ENCODE results near the gene PRDM2. TPM values are rescaled to one million over a fixed set of nuclear protein-coding genes. Genes with fewer than 3 reads are reported as not detected.

Gene PRDM2
- polyA plus RNA-seq, 1 donor, result 38.9 TPM

- no peak for DNase-seq
Observed at GRCh38 chr1:13797397-13797796, 97.4 kb downstream of the PRDM2 start.

DNA sequence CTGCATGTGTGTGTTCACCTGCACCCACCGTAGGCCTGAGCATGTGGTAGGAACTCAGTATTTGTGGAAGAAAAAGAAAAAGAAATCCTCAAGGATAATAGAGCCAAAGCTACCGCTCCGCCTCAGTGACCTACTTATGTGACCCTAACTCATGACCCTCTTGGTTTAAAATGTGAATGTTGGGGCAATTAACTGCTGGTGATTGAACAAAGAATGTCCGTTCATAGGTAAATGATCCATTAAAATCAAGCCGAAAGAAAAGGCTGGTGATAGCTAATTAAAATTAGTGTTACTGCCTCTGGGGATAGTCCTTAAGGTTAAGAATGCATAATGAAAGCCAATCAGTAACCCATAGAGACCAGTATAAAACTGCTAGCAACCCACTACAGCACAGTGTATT lies 98.1 kb downstream of the PRDM2 start:
- DNase-seq, result no peak

DNA sequence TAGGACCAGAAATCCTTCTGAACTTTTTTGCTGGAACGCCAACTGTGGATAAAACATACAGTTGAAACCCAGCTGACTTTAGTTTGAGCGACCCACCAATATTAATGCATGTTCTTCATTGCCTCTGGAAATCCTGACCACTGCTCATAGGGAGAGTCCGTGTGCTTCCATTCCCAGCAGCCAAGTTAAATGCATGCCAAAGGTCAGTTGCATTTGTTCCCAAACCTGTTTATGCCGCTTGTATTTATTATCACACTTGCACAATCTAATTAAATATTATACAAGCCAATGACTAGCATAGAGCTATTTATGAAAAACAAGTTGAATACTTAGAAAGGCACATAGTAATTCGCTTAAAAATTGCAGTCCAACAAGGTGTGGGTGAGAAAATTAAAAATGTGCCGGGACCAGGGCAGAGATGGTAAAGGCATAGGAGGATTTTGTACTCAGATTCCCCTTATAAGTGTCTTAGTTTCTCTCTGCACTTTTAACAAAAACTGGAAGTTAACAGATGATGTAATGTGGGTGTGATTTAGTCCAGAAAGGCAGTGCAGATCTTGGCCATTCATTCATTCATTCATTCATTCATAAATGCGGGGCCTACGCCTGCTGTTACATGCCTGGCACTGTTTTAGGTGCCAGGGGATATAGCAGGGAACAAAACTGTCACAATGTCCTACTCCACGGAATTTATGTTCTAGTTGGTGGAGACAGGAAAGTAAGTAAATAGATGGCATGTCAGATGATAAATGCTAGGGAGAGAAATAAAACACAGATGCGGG lies 99.7 kb downstream of the PRDM2 start:
- DNase-seq, result no peak

DNA sequence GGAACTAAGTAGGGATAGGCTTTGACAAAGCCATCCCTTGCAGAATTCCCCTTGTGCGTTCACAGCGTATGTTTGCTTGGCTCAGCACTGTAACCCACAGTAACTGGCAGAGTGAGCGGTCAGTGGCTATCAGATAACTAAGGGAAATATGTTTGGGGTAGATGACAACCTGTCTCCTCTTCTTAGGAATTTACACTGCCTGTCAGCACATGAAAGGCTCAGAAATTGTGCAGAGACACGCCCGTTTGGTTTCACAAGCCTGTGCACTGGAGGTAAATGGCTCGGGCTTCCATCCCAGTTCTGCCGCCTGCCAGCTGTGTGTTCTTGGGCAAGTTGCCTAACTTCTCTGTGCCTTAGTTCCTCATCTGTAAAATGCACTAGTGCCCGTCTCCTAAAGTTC lies 101.2 kb downstream of the PRDM2 start:
- DNase-seq, result no peak

DNA sequence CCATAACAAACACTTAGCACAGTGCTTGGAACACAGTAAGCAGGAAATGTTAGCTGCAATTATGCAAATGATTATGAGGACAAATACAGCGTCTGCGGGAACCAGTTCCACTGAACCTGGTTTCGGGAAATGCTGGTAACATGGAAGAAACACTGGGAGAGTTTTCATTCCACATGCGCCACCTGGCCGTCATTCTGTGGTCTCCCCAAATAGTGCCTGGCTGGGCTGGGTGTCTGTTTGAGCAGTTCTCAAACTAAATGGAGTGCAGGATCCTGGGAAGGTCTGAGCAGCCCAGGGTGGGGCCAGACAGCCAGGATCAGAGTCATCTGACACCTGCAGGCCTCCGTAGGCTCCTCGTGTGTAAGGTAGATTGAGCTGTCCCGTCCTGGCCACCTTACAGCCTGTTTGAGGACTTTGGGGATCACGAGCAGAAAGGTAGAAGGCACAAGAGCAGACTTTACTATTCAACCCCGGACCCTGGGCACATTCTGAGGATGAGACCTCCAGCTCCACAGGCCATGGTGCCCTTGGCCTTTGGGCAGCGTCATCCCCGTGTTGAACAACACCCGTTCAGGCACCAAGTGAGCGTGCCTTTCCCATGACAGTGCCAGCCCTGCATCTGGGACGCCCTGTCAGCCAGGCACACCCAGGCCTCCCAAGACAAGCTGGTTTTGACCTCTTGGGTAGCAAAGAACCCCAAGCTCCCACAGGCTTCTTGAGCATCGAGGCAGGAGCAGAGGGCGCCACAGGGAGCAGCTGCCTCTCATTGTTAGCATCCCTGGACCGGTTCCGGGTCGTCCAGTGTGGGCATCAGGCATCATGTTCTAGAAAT lies 101.9 kb downstream of the PRDM2 start:
- DNase-seq, result no peak

- no peak for DNase-seq
Observed at GRCh38 chr1:13802782-13803545, 103.0 kb downstream of the PRDM2 start.

- no peak for DNase-seq
Observed at GRCh38 chr1:13803546-13804239, 103.7 kb downstream of the PRDM2 start.

DNA sequence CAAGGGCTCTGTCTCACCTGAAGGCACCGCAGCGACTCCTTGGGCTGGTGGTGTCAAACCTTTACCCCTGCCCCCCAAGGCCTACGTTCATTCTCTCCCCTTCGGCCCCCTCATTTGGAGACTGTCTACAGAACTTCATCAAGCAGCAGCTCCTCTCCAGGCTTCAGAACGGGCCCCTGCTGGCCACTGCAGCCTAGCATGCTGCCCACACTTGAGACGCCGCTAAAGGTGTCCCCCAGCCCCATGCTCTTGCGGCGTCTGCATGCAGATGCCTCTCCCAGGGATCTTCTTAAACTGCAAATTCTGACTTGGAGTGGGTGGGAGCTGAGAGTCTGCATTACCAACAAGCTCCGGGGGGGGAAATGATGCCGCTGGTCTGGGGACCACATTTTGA lies 104.2 kb downstream of the PRDM2 start:
- DNase-seq, result no peak

DNA sequence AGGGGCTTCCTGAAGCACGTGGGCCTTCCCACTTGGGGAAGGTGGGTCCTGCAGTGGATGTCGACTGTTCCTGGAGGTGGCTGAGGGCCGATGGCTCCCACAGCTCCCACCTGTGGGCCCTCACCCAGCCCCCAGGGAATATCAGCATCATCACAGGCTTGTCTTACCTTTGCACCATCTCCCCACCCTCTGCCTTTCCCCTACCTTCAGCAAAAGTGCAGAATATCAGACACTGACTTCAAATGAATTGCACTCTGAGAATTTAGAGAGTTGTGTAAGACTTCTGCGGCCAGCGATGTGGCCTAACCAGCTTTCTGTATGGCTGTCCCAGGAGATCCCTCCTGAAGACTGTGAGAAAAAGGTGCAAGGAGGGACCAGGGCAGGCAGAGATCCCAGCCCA lies 105.4 kb downstream of the PRDM2 start:
- DNase-seq, result no peak

GRCh38 chr1:13806108-13806507 lies 106.1 kb downstream of the PRDM2 start:
- DNase-seq, result no peak

DNA sequence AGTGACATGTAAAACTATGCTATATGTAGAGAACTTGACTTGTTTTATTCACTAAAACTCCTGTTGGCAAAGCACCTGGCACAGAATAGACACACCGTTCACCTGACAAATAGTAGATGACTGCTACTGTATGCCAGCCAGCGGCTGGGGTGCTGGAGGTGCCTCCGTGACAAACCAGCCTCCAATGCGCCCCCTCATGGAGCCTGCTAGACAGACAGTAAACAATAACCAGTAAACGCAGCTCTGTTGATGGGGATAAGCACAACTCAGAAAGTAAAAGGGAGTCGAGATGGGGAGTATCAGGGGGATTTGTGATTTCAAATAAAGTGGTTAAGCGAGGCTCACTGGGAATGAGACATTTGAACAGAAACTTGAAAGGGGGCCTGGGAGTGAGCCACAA lies 107.2 kb downstream of the PRDM2 start:
- DNase-seq, result no peak

GRCh38 chr1:13808729-13809131 lies 108.7 kb downstream of the PRDM2 start:
- no peak for DNase-seq

- no peak for DNase-seq
Observed at GRCh38 chr1:13809461-13810159, 109.6 kb downstream of the PRDM2 start.

- no peak for DNase-seq
Observed at GRCh38 chr1:13812456-13813397, 112.7 kb downstream of the PRDM2 start.

DNA sequence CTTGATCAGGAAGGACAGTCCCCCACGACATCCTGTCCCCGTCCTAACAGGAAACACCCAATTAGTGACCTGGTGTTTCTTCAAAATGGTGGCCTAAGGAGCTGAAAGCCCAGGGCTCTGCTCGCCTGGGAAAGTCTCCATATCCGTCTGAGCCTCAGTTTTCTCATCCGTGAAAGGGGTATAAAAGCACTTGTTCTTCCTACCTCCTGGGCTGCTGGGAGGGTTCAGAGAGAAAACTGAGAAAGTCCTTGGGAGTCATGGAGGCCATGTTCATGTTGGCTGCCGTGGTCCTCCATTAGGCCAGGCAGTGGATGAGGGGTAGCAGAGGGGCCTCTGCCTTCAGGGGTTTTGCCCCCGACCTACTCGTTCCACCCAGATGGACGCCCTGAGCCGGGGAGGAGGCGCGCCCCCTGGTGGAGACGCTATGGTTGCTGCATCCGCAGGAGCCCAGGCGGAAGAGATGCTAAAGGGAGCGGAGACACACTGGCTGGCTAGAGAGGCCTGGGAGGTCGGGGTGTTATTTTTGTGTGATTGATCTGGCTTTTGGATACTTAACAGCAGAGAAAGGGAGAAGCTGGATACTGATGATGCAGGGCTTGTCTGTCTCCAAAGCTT lies 113.5 kb downstream of the PRDM2 start:
- DNase-seq, result peak; percentile 18

GRCh38 chr1:13814131-13814530 lies 114.1 kb downstream of the PRDM2 start:
- no peak for DNase-seq

- no peak for DNase-seq
Observed at GRCh38 chr1:13816016-13816760, 116.2 kb downstream of the PRDM2 start.

GRCh38 chr1:13817906-13818305 lies 117.9 kb downstream of the PRDM2 start:
- DNase-seq, result no peak

GRCh38 chr1:13818926-13819325 lies 118.9 kb downstream of the PRDM2 start:
- no peak for DNase-seq

GRCh38 chr1:13819642-13820041 lies 119.7 kb downstream of the PRDM2 start:
- DNase-seq, result no peak

Measured in hindlimb muscle (tissue), 1 donor.